GM19372 (cell line): ENCODE results near the gene STARD4.

Experiments used
- ATAC-seq: cut with Tn5 transposase; IDR thresholded peaks from one replicate; pipeline ENCODE4 v1.9.1; 2021; ENCODE audit warnings: mild to moderate bottlenecking, low read depth, moderate library complexity; ENCODE audit not compliant: unreplicated experiment

Gene STARD4

GRCh38 chr5:111530298-111530740 lies 18.0 kb upstream of the STARD4 start:
- ATAC-seq, result peak; percentile 86

GRCh38 chr5:111528056-111528455 lies 15.7 kb upstream of the STARD4 start:
- ATAC-seq, result no peak

GRCh38 chr5:111520908-111521307 lies 8.6 kb upstream of the STARD4 start:
- no peak for ATAC-seq

DNA sequence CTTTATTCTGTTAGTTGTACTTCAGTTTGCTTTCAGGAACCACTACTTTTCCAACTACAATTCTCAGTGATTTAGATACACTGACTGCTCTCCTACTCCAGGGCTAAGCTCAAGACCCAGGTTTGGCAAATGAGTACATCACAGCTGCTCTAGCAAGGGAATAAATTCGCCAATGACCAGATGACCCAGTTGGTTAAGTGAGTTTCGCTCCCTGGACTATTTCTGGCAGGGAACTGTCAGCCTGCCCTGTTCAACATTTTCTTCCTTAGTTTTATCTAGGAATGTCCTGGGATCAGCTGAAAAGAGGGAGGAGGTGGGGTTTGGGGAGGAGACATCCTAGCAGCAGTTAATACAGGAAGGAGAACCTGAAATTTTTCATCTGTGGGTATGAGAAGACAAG lies 6.4 kb upstream of the STARD4 start:
- no peak for ATAC-seq

GRCh38 chr5:111517853-111518501 lies 5.6 kb upstream of the STARD4 start:
- ATAC-seq, result no peak

DNA sequence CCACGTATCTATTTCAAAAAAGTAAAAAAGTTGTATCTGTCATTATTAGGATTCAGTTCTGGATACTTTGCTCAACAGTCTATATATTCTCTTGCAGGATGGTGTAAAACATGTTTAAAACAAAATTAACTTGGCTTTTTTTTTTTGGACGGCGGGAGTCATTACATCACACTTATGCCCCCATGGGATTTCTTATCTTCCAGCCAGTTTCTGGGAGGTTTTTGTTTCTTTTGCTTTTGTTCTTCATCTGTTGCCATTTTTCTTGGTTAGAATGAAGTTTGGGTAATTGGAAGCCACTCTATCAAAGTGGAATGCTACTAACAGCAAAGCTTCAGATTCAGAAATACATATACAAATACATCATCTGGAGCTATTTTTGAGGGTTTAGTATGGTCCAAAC lies 1.8 kb upstream of the STARD4 start:
- ATAC-seq, result no peak

DNA sequence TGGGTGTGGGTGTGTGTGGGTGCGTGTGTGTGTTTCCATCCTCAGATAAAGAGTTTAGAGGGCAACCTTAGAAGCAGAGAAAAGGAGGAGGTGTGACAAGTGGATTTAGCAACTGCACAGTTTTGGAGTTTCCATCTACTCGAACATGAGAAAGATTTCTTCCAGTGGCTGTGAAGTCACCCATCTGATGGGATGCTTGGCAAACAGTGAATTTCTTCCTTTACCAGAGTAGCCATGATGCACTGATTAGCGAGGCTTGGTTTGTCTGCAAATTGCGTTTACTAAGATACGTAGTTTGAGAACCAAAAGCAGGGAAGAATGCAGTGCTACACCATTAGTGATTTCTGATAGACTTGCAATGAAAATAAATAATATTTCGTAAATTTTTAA lies 791 bp upstream of the STARD4 start:
- no peak for ATAC-seq

DNA sequence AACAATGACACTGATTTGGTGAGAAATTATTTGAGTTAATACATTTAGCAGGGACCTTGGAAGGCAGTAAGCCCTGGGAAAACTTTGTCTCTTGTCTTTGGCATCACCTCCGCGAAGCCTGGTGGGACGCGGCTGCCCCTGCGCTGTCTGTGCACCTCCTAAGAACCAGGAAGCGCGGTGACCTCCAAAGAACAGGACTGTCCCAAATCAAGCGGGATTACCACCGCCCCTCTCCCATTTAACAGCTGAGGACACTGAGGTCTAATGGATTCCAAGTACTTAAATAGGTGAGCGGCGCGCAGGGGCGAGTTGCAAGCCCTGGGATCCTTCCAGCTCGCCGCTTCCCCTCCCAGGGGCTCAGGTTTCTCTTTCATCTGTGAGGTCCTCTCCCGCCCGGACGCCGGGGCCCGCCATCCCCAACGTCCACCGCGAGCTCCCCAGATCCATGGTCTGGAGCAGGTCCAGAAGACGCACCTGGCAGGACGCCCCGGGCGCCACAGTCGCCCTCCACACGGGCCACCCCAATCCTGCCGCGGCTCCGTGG lies 432 bp downstream of the STARD4 start:
- ATAC-seq, result peak; percentile 23

DNA sequence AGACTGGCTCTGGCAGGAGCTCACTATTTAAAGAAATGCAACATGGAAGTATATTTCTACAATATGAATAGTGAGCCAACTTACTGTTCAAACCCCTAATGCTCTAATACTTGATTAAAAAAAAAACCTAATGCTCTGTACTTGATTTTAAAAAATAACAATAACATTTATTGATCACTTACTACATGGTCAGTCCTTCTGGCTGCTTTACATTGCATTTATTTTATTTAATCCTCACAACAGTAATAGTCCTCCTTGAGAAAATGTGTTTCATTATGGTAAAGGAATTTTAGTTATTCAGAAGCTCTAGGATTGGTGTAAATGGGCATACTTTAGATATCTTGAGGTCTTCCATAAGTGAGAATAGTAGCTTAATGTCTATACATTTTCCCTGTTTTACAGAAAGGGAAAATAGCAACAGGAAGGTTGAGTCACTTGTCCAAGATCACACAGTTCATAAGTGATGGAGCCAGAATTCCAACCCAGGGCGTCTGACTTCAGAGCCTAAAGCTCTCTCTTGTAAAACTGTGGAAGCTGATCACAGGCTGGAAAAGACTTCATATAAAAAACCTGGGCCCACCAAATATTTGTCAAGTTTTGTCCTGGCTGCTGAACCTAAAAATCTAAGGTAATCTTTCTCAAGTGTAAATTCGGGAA lies 1.0 kb downstream of the STARD4 start:
- no peak for ATAC-seq

GRCh38 chr5:111509119-111509518 lies 3.2 kb downstream of the STARD4 start:
- ATAC-seq, result no peak

DNA sequence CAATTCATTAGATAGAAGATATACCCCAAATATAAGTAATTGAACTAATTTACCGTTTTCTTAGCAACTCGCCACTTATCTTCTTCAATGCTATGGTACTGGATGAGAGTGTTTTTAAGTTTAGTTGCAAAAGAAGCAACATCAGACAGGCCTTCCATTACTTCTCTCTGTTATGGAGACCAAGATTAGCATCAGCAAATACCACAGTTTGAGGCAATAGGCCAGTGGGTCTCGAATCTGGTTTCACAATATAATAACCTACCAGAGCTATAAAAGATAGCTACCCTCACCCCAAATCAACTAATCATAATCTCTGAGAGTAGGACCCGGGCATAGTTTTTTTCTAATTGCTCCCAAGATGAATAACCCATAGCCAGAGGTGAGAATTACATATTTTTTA lies 5.1 kb downstream of the STARD4 start:
- no peak for ATAC-seq

DNA sequence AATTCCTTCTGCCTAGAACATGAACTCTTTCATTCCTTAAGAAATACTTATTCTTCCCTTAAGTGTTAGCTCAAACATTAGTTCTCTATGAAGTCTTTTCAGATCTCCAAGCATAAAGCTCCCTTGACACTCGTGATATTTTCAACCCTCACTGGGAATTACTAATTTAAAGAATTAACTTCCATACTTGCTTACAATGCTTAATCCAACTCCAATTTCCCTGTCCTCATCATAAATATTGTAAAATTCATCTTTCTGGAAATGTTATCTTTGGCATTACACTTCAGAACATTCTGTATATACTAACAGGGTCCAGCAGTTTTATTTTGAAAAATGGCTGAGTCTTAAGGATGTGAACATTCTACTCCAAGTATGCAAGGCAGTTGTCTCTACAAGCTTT lies 7.2 kb downstream of the STARD4 start:
- ATAC-seq, result no peak

GRCh38 chr5:111502956-111503355 lies 9.4 kb downstream of the STARD4 start:
- no peak for ATAC-seq

- ATAC-seq, result no peak
Measured at GRCh38 chr5:111498346-111498745, 14.0 kb downstream of the STARD4 start.

- no peak for ATAC-seq
Measured at GRCh38 chr5:111495159-111495558, 17.2 kb downstream of the STARD4 start.

DNA sequence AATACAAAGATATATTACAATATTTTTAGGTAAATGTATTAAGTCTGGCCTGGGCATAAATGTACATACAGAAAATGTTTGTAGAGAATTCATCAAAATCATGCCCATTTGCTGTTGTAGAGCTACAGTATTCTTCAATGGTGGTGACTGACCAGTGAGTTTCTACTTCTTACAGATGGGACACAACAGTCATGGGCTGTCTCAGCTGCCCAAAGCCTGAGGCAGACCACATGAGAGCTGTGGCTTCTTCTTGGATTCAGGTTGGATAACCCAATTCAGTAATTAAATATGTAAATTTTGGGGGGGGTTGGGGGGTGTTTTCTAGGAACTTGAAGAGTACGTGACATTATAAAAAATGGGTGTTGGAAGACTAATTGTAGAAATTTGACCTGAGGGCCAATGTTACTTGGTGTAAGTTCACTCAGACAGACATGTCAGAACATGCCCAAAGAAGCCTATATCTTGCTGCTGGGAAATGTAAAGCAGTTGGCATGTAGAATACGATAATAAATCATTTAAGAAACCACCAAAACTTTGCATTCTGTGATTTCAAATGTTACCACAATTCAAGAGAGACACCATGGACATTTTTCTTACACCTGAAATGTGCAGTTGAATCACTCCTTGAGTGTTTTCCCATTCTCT lies 17.9 kb downstream of the STARD4 start:
- ATAC-seq, result no peak

DNA sequence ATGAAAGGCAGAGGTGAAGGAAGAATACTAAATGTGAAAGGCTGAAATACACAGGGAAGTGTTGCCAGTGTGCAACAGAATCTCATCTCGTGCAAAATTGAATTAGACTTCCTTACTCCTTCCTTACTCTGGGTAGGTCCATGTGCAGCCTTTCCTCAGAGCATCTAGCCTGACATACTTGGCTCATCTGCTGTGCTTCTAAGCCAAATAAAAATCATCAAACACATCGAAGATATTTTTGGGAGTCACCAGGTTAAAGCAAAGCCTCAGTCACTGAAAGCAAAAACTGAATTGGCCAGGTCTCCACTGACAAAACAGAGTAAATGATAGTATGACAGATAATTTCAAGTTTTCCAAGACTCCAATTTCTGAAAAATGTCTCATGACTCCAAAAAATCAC lies 19.3 kb downstream of the STARD4 start:
- no peak for ATAC-seq

DNA sequence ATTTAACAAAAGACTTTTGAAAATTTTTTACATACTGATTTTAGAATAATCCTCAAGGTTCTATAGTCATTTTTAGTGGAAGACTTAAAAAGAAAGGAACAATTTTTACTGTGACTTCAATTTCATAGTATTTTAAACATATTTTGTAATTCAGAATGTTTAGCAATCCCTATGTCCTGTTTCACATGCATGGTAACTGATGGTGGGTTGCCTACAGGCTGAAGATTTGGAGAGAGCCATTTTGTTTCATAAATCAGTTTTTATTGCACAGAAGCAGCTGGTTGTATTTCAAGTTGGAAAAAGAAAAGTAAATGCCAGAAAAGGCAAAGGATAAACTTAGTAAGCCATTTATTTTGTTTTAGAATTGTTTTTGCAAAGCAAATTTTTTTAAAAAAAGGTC lies 24.0 kb downstream of the STARD4 start:
- no peak for ATAC-seq

DNA sequence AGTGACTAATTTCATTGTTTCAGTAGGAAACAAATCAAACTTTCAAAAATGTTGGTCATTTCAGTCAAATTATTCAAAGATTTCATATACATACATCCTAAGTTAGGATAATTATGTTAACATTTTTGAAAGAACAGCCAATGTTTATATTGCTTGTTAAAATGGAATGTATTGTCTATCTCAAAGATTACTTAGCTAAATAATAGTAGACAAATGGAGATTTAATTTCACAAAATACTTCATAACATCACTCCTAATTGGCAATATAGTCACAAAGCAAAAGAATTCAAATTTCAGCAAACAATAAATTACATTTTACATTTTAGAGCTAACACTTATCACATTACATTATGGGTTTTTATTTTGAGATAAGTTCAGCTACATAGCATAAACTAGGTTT lies 25.4 kb downstream of the STARD4 start:
- no peak for ATAC-seq

DNA sequence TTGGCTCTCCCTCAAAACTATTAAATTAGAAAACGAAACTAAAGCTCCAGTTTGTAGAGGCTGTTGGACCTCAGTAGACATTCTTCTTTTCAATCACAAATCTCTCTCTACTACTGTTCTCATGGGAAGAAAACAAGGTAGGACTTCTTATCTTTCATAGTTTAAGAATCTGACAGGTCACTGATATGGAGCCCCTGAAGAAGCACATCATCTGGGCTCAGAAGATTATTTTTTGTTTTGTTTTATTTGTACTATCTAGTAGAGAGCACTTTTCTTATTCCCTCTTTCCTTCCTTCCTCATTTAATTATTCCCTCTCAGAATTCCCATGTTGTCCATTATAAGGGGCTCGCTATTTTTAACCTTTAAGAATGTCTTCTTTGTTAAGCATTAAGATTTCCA lies 26.3 kb downstream of the STARD4 start:
- no peak for ATAC-seq

GRCh38 chr5:111480346-111480745 lies 32.0 kb downstream of the STARD4 start:
- ATAC-seq, result no peak

DNA sequence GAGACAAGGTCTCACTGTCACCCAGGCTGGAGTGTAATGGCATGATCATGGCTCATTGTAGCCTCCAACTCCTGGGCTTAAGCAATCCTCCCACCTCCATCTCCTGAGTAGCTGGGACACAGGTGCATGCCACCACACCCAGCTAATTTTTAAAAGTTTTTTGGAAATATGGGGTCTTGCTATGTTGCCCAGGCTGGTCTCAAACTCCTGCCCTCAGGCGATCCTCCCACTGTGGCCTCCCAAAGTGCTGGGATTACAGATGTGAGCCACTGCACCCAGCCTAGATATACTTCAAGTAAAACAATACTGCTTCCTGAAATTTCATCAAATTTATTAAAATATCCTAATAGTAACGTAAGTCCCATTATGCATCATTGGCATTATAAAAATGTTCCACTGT lies 33.4 kb downstream of the STARD4 start:
- no peak for ATAC-seq
